ENCODE results near the gene WDR74. TPM values are rescaled to one million over a fixed set of nuclear protein-coding genes. Genes with fewer than 3 reads are reported as not detected.

The WDR74 gene
- polyA plus RNA-seq, 4 donors, result 30.3 to 47.5 (median 35.6) TPM

DNA sequence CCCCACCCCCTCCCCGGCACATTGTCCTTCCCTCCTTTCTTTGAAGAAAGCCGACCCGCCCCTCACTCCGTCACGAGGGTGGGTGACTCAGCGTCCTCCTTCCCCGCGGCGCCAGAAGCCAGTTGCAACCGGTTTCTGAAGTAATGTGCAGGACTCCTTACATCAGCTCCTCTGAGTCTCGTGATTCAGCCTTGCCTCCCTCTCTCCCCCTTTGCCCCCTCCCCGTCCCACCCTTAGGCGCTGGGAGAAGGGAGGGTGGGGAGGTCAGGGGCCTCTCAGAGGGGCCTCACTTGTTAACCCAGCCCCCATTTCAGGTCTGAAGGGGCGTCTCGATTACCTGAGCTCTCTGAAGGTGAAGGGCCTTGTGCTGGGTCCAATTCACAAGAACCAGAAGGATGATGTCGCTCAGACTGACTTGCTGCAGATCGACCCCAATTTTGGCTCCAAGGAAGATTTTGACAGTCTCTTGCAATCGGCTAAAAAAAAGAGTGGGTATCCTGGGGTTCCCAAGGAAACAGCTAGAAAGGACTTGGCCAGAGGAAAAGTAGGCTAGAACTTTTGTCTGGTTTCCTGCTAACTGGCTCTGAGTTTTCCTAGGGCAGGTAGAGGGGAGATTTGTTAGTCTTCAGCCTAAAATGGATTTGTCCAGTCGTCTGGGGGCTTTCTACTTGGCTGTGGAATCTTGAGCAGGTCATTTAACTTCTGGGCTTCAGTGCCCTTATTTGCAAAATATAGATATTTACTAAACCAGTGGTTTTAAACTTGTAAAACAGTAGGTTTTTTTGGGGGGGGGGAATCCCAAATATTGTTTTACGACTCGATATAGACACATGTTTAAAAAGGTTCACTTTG lies 42.4 kb upstream of the WDR74 start:
- H3K9me3 ChIP-seq (ENCODE audit: control insufficient read depth in 2 of 2, insufficient read depth in 1 of 2, low read depth in 1 of 2, low read length in 1 of 2), result no peaks in the 10 kb centered on the region
- no peak for FAIRE-seq

DNA sequence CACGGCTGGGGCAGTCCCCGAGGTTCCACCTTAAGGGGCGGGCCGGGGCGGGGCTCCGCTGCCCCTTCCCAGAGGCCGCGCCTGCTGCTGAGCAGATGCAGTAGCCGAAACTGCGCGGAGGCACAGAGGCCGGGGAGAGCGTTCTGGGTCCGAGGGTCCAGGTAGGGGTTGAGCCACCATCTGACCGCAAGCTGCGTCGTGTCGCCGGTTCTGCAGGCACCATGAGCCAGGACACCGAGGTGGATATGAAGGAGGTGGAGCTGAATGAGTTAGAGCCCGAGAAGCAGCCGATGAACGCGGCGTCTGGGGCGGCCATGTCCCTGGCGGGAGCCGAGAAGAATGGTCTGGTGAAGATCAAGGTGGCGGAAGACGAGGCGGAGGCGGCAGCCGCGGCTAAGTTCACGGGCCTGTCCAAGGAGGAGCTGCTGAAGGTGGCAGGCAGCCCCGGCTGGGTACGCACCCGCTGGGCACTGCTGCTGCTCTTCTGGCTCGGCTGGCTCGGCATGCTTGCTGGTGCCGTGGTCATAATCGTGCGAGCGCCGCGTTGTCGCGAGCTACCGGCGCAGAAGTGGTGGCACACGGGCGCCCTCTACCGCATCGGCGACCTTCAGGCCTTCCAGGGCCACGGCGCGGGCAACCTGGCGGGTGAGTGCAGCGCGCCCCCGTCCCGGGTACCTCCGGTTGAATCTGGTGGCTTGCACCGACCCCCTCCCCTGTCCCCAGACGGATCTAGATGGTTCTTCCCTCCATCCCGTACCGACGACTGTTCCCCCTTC lies 41.6 kb upstream of the WDR74 start, which contains the start of gene SLC3A2:
SLC3A2 (plus strand) TSS at position 94 of the 776 bp plus-strand sequence; CDS start at position 222, 128 bp downstream.
- WGBS, 3 donors, result 0 to 1% (median 0%) methylated on average over 62 to 69 of the region's 69 CpGs
- no peak for FAIRE-seq

More for the DNA sequence above, 42.4 kb upstream of the WDR74 start:
- Histone ChIP-seq H3K4me3 (ENCODE audit: low read depth in 1 of 3, low read length in 3 of 3) (peak overlapping the region; percentile 65 to 99 (median 81)), H3K36me3 (ENCODE audit: control insufficient read depth in 3 of 3, insufficient read depth in 2 of 3, low read depth in 1 of 3, low read length in 3 of 3) (peaks cover 24 to 58% (median 27%) of the 10 kb centered on the region in 3 donors), H3K27ac (ENCODE audit: low read depth in 1 of 3, low read length in 2 of 3) (peak overlapping the region; percentile 39 to 99 (median 96)), H3K4me1 (ENCODE audit: control insufficient read depth in 3 of 3, insufficient read depth in 2 of 3, low read depth in 1 of 3, low read length in 2 of 3) (peaks cover 0 to 48% (median 14%) of the 10 kb centered on the region in 3 donors), H3K27me3 (ENCODE audit: control insufficient read depth in 3 of 3, insufficient read depth in 3 of 3, low read length in 3 of 3) (no peaks in the 10 kb centered on the region)
- DNase-seq, result peak; percentile 93 to 98
- 1 to 3% (median 2%) methylated on average over 15 to 21 of the region's 21 CpGs for WGBS, 3 donors

DNA sequence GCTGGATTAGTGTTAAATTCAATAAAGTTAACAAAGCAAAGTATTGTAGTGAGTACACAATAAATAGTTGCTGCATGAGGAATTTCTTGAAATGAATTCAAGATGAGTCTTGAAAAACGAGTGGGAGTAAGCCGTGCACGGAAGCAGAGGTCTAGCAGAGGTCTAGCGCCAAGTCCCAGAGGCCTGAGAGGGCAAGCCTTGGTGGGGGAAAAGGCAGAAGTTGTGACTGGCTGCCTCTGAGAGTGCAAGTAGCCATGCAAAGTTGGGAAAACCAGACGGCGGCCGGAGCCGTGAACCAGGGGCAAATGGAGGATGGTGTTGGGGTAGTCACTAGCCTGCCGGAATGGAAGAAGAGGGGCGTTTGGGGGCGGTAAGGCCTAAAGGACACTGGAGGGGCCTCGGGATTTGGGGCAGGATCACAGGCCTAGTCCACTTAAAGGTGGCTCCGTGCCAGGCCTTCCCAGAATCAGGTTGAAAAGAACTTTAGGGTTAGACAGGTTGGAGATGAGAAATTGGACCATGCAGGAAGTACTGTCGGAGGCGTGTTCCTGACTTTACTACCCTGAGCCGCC lies 40.9 kb upstream of the WDR74 start:
- Histone ChIP-seq H3K27ac (ENCODE audit: low read depth in 1 of 3, low read length in 2 of 3) (peak overlapping the region; percentile 38 to 99 (median 96)), H3K4me1 (ENCODE audit: control insufficient read depth in 3 of 3, insufficient read depth in 2 of 3, low read depth in 1 of 3, low read length in 2 of 3) (peaks cover 0 to 41% (median 14%) of the 10 kb centered on the region in 3 donors), H3K36me3 (ENCODE audit: control insufficient read depth in 3 of 3, insufficient read depth in 2 of 3, low read depth in 1 of 3, low read length in 3 of 3) (peaks cover 15 to 45% (median 17%) of the 10 kb centered on the region in 3 donors), H3K27me3 (ENCODE audit: control insufficient read depth in 3 of 3, insufficient read depth in 3 of 3, low read length in 3 of 3) (no peaks in the 10 kb centered on the region), H3K9me3 (ENCODE audit: control insufficient read depth in 2 of 2, insufficient read depth in 1 of 2, low read depth in 1 of 2, low read length in 1 of 2) (no peaks in the 10 kb centered on the region), H3K4me3 (ENCODE audit: low read depth in 1 of 3, low read length in 3 of 3) (peak overlapping the region; percentile 65 to 99 (median 81))
- FAIRE-seq (no peak), DNase-seq (no peak)
- WGBS, 3 donors, result 2 to 6% (median 4%) methylated on average over 13 to 16 of the region's 16 CpGs

More for the DNA sequence above, 41.6 kb upstream of the WDR74 start, which contains the start of gene SLC3A2:
- peak; percentile 94 to 96 for DNase-seq
- Histone ChIP-seq H3K36me3 (ENCODE audit: control insufficient read depth in 3 of 3, insufficient read depth in 2 of 3, low read depth in 1 of 3, low read length in 3 of 3) (peaks cover 18 to 50% (median 23%) of the 10 kb centered on the region in 3 donors), H3K4me1 (ENCODE audit: control insufficient read depth in 3 of 3, insufficient read depth in 2 of 3, low read depth in 1 of 3, low read length in 2 of 3) (peaks cover 0 to 48% (median 14%) of the 10 kb centered on the region in 3 donors), H3K27ac (ENCODE audit: low read depth in 1 of 3, low read length in 2 of 3) (peak within 1 kb of the TSS; percentile 85 to 99 (median 96)), H3K4me3 (ENCODE audit: low read depth in 1 of 3, low read length in 3 of 3) (peak within 1 kb of the TSS; percentile 65 to 99 (median 81)), H3K27me3 (ENCODE audit: control insufficient read depth in 3 of 3, insufficient read depth in 3 of 3, low read length in 3 of 3) (no peaks in the 10 kb centered on the region), H3K9me3 (ENCODE audit: control insufficient read depth in 2 of 2, insufficient read depth in 1 of 2, low read depth in 1 of 2, low read length in 1 of 2) (no peaks in the 10 kb centered on the region)

DNA sequence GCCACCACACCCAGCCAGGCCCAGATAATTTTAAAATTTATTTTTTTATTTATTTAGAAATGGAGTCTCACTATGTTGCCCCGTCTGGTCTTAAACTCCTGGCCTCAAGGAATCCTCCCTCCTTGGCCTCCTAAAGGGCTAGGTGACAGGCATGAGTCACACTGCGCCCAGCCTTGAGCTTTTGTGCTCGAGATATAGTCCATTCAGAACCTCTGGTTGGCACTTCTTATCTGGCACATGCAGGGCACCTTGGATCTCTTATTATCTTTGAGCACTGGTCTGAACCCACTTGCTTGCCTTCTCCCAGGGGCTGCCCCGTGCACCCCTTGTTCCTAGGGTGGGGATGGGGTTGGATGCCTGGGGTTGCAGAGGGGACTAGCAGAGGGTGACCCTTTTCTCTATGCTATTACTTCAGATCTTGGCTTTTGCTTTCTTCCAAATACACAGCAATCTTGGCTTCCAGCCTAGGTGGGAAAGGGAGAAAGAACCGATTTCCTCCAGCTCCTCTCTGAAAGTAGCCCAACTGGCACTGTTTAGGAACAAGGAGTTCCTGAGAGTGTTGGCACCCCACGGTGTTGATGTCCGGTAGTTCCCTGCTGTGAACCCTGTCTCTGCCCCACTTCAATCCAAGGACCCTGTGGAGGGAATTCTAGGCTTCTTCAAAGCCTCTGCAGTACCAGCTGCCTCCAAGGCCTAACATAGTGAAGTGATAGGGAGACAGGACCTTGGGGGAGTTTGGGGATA lies 40.0 kb upstream of the WDR74 start:
- H3K4me3 ChIP-seq (ENCODE audit: low read depth in 1 of 3, low read length in 3 of 3), result no peak overlapping the region
- no peak for FAIRE-seq
- 74 to 78% (median 74%) methylated on average over 7 of the region's 7 CpGs for WGBS, 3 donors
- H3K4me1 ChIP-seq (ENCODE audit: control insufficient read depth in 3 of 3, insufficient read depth in 2 of 3, low read depth in 1 of 3, low read length in 2 of 3), result peaks cover 0 to 34% (median 14%) of the 10 kb centered on the region in 3 donors
- peaks cover 8 to 38% (median 12%) of the 10 kb centered on the region in 3 donors for H3K36me3 ChIP-seq (ENCODE audit: control insufficient read depth in 3 of 3, insufficient read depth in 2 of 3, low read depth in 1 of 3, low read length in 3 of 3)
- H3K27me3 ChIP-seq (ENCODE audit: control insufficient read depth in 3 of 3, insufficient read depth in 3 of 3, low read length in 3 of 3), result no peaks in the 10 kb centered on the region
- peak overlapping the region; percentile 26 to 99 (median 96) for H3K27ac ChIP-seq (ENCODE audit: low read depth in 1 of 3, low read length in 2 of 3)
- no peaks in the 10 kb centered on the region for H3K9me3 ChIP-seq (ENCODE audit: control insufficient read depth in 2 of 2, insufficient read depth in 1 of 2, low read depth in 1 of 2, low read length in 1 of 2)
- DNase-seq, result peak in 1 of 2 donors; percentile 1

DNA sequence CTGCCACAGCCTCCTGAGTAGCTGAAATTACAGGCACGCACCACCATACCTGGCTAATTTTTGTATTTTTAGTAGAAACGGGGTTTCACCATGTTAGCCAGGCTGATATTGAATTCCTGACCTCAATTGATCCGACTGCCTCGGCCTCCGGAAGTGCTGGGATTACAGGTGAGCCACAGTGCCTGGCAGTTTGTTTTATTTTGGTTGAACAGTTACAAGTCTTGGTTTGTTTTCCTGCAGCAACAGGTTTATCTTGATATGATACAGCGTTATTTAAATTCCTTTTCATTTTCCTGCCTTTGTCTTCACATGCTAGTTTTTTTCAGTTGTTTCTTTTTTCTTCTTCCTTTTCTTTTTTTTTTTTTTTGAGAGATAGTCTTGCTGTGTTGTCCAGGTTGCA lies 37.3 kb upstream of the WDR74 start:
- Histone ChIP-seq H3K27ac (ENCODE audit: low read depth in 1 of 3, low read length in 2 of 3) (no peak overlapping the region), H3K36me3 (ENCODE audit: control insufficient read depth in 3 of 3, insufficient read depth in 2 of 3, low read depth in 1 of 3, low read length in 3 of 3) (peaks cover 0 to 28% (median 0%) of the 10 kb centered on the region in 3 donors), H3K4me3 (ENCODE audit: low read depth in 1 of 3, low read length in 3 of 3) (no peak overlapping the region), H3K9me3 (ENCODE audit: control insufficient read depth in 2 of 2, insufficient read depth in 1 of 2, low read depth in 1 of 2, low read length in 1 of 2) (no peaks in the 10 kb centered on the region), H3K27me3 (ENCODE audit: control insufficient read depth in 3 of 3, insufficient read depth in 3 of 3, low read length in 3 of 3) (no peaks in the 10 kb centered on the region), H3K4me1 (ENCODE audit: control insufficient read depth in 3 of 3, insufficient read depth in 2 of 3, low read depth in 1 of 3, low read length in 2 of 3) (peaks cover 0 to 16% (median 6%) of the 10 kb centered on the region in 3 donors)
- 83 to 91% (median 85%) methylated on average over 6 of the region's 6 CpGs for WGBS, 3 donors
- DNase-seq (no peak), FAIRE-seq (no peak)

DNA sequence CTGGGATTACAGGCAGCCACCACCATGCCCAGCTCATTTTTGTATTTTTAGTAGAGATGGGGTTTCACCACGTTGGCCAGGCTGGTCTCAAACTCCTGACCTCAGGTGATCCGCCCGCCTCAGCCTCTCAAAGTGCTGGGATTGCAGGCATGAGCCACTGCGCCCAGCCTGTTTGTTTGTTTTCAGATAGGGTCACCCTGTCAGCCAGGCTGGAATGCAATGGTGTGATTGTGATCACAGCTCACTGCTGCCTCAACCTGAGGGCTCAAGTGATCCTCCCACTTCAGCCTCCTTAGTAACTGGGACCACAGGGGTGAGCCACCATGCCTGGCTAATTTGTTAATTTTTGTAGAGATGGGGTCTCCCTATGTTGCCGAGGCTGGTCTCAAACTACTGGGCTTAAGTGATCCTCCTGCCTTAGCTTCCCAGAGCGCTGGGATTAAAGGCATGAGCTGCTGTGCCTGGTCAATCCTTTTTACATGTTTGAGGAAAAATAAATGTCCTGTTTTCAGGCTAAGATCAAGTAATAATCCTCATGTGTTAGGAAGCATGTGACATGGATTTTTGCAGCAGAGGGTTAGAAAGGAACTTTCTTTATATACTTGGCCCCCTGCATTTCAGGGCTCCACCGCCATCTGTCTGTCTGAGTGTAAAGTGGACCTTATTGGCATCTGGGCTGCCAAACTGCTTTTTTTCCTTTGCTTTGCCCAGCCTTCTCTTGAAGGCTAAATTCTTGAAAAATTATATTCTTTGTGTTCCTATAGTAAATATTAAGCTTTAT lies 36.5 kb upstream of the WDR74 start:
- H3K9me3 ChIP-seq (ENCODE audit: control insufficient read depth in 2 of 2, insufficient read depth in 1 of 2, low read depth in 1 of 2, low read length in 1 of 2), result no peaks in the 10 kb centered on the region
- peaks cover 0 to 29% (median 0%) of the 10 kb centered on the region in 3 donors for H3K36me3 ChIP-seq (ENCODE audit: control insufficient read depth in 3 of 3, insufficient read depth in 2 of 3, low read depth in 1 of 3, low read length in 3 of 3)
- H3K4me1 ChIP-seq (ENCODE audit: control insufficient read depth in 3 of 3, insufficient read depth in 2 of 3, low read depth in 1 of 3, low read length in 2 of 3), result peaks cover 0 to 16% (median 6%) of the 10 kb centered on the region in 3 donors
- no peaks in the 10 kb centered on the region for H3K27me3 ChIP-seq (ENCODE audit: control insufficient read depth in 3 of 3, insufficient read depth in 3 of 3, low read length in 3 of 3)
- DNase-seq, result no peak
- WGBS, 3 donors, result 84 to 88% (median 85%) methylated on average over 5 to 7 of the region's 7 CpGs
- H3K27ac ChIP-seq (ENCODE audit: low read depth in 1 of 3, low read length in 2 of 3), result no peak overlapping the region
- no peak overlapping the region for H3K4me3 ChIP-seq (ENCODE audit: low read depth in 1 of 3, low read length in 3 of 3)
- no peak for FAIRE-seq

DNA sequence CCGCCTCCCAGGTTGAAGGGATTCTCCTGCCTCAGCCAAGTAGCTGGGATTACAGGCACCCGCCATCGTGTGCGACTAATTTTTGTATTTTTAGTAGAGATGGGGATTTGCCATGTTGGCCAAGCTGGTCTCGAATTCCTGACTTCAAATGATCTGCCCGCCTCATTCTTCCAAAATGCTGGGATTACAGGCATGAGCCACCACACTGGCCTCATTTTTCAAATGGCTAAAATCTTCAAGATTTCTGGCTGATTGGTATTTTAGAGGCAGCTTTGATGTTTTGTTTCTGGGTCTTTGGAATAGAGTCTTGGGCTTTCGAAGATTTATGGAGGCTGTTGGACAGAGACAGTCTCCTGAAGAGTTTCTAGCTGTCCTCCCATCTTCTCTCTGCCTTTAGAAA lies 35.5 kb upstream of the WDR74 start:
- no peaks in the 10 kb centered on the region for H3K9me3 ChIP-seq (ENCODE audit: control insufficient read depth in 2 of 2, insufficient read depth in 1 of 2, low read depth in 1 of 2, low read length in 1 of 2)
- FAIRE-seq, result no peak
- H3K27me3 ChIP-seq (ENCODE audit: control insufficient read depth in 3 of 3, insufficient read depth in 3 of 3, low read length in 3 of 3), result no peaks in the 10 kb centered on the region
- peaks cover 0 to 29% (median 0%) of the 10 kb centered on the region in 3 donors for H3K36me3 ChIP-seq (ENCODE audit: control insufficient read depth in 3 of 3, insufficient read depth in 2 of 3, low read depth in 1 of 3, low read length in 3 of 3)
- H3K27ac ChIP-seq (ENCODE audit: low read depth in 1 of 3, low read length in 2 of 3), result no peak overlapping the region
- DNase-seq, result no peak
- WGBS, 3 donors, result 95 to 98% (median 97%) methylated on average over 7 of the region's 7 CpGs
- no peak overlapping the region for H3K4me3 ChIP-seq (ENCODE audit: low read depth in 1 of 3, low read length in 3 of 3)
- peaks cover 0 to 9% (median 2%) of the 10 kb centered on the region in 3 donors for H3K4me1 ChIP-seq (ENCODE audit: control insufficient read depth in 3 of 3, insufficient read depth in 2 of 3, low read depth in 1 of 3, low read length in 2 of 3)

Data from small intestine (tissue), 7 donors.